Nucleus accumbens (tissue), 56 donors: ENCODE measurements around the gene PIWIL4.
A peak's percentile ranks its signal among the peaks of the same experiment; 100 is the strongest.
"Not testable (repeated sequence)": the region's sequence is repeated elsewhere in the genome, so short reads cannot be mapped to it uniquely, and the experiment has no call there.

Experiments used
- DNase-seq, 56 donors: peaks; one replicate each; lab custom pipeline; 2025; lab: John Stamatoyannopoulos, UW

Gene PIWIL4

DNA sequence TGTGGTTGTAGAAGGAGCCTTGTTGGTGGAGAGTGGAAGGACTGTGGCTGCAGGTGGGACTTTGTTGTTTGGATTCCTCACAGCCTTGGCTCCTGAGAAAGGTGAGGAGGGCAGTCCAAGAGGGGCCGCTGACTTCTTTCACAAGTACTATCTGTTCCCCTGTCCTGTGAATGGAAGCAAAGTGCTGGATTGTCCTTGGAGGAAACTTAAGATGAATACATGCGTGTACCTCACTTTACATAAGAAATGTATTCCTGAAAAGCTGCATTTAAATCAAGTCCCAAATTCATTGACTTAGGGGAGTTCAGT is 21.1 kb upstream of the PIWIL4 start:
- no peak for DNase-seq

DNA sequence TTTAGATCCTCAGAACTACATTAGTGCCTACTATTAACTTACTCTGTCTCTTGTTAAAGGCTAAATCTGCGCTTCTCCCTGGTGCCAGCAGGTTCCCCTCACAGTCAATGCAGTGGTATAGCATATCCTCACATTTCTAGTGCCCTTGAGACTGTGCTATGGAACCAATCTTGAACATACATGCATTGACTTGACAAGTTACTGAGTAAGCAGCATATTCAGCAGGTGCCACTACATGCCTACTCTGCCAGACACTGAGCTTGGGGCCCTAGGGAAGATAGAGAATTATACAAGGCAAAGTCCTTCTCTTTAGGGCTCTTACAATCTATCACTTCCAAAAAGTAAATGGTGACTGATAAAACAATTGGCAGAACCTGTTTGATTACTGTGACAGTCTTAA is 20.3 kb upstream of the PIWIL4 start:
- DNase-seq = no peak

DNA sequence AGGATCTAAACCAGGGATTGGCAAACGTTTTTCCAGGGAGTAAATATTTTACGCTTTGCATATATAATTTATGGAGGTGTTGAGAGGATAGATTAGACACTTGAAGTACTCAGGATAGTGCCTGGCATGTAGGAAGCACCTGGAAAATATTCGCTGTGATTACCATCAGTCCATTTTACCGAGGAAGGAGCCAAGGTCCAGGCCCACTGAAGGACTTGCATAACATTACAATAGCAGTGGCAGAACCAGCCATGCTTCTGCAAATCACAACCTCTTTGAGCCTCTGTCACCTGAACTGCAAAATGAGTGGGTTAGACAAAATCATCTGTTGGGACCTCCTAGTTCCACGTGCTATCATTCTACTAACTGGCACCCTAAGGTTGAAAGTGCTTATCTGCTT is 18.0 kb upstream of the PIWIL4 start:
- DNase-seq = no peak

DNA sequence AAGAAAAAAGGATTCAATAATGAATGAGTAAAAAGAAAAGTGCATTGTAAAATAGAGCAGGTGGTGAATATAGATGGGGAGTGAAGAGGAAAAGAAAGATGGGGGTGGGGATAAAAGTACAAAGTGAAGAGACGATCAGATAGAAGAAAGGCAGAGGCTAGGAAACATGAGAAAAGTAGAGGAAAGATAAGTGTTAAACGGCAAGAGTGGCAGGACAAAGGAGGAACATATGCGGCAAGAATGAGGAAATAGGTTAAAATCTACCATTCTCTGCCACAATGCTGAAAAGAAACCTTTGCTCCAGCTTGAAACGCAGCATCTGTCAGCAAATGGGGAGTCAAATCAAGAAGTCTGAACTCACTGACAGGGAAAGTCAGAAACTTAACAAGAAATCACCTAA is 16.7 kb upstream of the PIWIL4 start:
- DNase-seq = no peak

DNA sequence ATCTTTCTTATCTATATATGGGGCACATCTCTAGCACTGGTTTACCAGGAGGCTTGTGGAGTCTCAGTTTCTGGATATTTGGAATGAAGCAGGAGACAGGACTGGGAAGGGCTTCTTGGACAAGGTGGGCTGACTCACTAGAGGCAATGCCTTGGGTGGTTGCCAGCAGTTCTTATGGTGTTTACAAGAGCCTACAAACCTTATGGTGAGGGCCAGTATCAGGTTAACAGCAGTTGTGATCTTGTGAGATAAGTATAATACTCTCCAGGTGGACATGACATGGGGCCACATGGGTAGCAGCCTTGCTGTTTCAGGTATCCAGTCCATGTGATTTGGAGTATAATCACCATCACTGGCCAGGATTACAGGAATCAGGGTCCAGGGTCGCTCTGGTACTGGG is 13.2 kb upstream of the PIWIL4 start:
- DNase-seq = no peak

DNA sequence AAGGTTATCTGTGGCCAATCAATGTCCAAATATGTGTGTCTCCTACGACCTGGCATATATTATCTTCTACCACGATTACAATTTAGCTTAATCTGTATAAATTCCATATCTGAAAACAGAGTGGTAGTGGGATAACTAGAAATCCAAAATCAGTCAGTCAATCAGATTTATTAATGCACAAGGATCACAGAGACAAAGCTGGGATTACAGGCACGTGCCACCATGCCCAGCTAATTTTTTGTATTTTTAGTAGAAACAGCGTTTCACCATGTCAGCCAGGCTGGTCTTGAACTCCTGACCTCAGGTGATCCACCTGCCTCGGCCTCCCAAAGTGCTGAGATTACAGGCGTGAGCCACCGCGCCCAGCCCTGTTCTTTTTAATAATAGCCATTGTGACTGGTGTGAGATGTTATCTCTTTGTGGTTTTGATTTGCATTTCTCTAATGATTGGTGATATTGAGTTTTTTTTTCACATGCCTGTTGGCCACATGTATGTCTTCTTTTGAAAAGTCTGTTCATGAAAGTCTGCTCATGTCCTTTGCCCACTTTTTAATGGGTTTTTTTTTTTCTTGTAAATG is 11.3 kb upstream of the PIWIL4 start:
- not testable (repeated sequence) for DNase-seq

DNA sequence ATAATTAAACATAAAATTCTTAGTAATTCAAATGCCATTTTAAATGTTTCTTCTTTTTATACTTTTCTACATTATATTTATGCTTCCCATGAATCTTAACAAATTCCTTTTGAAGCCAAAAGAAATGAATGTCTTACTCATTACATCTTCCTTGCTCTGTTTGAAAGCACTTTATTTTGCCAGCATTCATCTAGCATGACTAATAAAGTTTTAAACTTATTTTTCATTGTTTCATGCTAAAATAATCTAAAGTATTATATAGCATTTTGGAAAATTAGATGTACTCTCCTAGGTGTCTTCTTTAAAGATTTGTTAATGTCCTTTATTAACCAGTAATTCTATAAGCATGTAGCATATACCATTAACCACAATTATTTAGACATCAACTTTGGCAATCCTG is 9.7 kb upstream of the PIWIL4 start:
- no peak for DNase-seq

DNA sequence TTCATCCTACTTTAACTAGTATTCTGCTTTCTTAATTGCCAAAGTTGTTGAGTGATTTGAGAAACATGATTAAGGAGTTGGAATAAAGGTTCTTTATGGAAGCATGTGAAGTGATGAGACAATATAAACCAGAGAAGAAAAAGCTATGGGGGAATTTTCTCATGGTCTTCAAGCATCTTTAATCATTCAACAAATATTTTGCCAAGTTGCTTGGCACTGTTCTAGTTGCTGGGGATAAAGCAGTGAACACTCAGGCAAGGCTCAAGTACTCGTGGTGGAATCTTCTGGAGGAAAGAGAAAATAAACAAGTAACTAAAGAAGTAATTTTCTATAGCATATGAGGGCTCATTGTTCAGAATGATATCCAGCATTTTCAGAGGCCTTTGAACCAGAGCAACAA is 9.2 kb upstream of the PIWIL4 start:
- DNase-seq = no peak

DNA sequence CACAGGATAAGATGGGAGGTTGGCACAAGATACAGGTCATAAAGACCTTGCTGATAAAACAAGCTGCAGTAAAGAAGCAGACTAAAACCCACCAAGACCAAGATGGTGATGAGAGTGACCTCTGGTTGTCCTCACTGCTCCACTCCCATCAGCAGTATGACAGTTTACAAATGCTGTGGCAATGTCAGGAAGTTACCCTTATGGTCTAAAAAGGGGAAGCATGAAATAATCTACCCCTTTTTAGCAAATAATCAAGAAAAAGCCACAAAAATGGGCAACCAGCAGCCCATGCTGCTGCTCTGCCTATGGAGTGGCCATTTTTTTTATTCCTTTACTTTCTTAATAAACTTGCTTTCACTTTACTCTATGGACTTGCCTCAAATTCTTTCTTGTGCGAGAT is 8.7 kb upstream of the PIWIL4 start:
- DNase-seq = no peak

DNA sequence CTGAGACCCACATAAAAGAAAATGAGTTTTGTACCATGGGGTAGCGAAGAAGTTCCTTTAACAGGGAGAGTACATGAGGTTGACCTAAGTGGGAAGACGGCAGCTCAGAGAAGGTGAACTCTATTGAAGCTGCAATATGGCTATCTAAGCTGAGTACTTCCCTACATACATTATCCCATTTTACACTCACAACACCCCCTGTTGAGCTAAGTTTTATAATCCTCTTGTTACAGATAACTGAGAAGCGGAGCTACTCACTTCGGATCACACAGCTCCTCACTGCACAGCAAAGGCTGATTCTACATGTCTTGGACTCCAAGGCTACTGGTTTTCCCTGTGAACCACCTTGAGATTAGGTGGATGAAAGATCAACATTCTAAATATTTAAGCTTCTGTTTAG is 8.2 kb upstream of the PIWIL4 start:
- no peak for DNase-seq

DNA sequence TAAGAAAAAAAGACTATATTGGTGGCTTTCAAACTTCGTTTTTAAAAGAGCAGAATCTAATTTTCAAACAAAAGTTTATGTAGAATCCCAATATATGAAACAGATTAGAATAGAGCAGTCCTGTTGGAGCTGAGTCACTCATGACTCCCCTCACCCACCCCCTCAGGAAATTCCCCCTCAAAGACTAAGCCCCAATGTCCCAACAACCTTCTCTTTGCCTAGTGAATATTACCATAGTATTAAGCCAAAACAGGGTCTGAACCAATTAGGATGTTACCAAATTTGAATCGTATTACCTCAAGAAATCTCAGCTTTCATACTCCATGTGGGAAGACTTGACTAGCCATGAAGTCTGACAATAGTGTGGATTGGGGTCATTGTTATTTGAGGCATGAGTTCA is 7.8 kb upstream of the PIWIL4 start:
- no peak for DNase-seq

DNA sequence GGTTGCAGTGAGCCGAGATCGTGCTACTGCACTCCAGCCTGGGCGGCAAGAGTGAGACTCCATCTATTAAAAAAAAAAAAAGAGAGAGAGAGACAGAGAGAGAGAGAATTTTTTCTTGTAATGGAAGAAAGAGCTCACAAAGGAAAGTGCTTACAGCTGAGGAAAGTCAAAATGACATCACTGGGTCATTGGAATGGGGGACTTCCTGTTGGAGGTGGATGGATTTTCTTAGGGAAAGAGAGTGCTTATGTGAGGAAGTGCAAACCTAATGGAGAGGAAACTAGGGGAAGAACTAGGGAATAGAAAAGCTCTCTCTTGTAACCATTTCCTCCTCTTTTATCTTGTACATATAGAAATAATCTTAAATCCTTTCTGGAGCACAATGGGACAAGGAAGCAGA is 6.3 kb upstream of the PIWIL4 start:
- no peak for DNase-seq

DNA sequence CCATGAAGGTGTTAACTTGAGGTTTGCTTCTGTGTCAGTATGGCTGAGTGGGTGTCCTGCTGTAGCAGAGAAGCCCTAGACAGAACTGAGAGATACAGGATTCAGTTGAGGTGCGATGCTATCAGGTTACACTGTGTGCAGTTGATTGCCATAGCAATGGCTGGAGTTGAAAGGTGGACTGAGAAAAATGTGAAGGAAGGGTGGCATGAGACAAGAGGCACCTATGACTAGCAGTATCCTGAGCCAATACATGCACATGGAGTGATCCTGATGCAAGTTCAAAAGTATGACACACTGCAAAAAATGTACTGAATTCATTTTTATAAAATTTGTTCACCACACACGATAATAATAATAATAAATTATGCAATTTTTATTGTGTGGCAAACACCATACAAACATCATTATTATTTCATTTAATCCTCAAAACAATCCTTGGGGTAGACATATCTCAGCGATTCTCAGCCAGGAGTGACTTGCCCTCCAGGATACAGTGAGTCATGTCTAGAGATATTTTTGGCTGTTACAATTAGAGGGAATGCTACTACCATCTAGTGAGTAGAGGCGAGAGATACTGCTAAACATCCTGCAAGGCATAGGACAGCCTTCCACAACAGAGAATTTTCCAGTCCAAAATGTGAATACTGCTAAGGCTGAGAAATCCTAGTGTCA is 3.9 kb upstream of the PIWIL4 start:
- DNase-seq = peak in 1 of 56 donors; percentile 3

DNA sequence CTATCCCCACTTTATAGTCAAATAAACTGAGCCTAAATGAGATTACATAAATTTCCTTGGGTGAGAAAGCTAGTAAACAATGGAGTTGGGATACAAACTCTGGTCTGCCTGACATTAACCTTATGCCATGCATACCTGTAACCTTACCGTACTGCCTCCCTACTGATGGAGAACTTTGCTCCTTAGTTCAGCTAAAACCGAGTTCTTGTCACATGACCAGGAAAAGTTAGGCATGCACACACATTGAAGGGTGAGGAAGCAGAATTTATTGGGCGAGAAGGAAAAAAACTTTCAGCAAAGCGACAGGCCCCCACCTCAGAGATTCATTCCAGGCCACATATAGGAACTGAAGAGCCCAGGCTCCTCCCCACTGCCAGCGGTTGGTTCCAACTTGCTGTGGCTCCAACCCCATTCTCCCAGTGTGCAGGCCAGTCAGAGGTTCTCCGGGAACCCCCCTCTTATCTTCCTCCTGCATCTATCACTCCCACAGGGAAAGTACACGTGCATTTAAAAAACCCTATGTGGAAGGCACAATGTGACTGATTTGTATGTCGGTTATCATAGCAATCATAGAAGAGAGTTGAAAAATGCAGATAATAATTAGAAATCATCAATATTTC is 3.2 kb upstream of the PIWIL4 start:
- DNase-seq = no peak

DNA sequence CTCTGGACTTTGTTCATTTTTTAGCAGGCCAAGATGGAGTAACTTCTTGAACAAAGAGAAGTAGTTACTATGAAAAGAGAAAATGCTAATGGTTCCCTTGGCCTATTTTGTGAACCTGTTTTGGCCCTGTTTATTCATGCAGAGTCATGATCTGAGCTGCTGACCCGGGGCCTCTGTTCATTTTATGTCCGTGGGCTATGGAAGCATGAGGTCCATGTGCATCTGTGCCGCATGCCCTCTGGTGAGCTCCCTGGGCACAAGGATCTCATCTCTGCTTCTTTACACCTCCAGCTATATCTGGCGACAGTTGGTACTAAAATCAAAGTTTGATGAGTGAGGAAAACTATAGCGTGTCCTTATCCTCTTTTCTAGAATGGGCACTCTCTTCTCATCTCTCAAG is 1.0 kb downstream of the PIWIL4 start:
- DNase-seq = no peak

DNA sequence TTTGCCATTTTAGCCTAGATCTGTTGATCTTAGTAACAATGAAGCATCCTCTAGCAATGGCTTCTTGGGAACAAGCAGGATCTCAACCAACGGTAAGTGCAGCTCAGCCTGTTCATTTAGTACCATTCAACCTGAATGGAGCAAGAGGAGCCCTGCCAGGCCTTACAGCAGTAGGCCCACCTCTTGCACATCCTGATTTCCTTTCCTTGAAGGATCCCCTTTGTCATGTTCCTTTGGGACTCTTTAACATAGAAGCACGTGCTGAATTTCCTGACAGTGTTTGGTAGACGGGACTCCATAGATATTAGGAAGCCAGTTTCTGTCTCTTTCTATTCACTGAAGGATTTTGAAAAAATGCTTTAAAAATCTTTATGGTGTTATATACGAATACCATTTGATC is 1.5 kb downstream of the PIWIL4 start:
- DNase-seq = no peak

DNA sequence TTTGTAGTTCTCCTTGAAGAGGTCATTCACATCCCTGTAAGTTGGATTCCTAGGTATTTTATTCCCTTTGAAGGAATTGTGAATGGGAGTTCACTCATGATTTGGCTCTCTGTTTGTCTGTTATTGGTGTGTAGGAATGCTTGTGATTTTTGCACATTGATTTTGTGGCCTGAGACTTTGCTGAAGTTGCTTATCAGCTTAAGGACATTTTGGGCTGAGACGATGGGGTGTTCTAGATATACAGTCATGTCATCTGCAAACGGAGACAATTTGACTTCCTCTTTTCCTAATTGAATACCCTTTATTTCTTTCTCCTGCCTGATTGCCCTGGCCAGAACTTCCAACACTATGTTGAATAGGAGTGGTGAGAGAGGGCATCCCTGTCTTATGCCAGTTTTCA is 5.8 kb downstream of the PIWIL4 start:
- not testable (repeated sequence) for DNase-seq

DNA sequence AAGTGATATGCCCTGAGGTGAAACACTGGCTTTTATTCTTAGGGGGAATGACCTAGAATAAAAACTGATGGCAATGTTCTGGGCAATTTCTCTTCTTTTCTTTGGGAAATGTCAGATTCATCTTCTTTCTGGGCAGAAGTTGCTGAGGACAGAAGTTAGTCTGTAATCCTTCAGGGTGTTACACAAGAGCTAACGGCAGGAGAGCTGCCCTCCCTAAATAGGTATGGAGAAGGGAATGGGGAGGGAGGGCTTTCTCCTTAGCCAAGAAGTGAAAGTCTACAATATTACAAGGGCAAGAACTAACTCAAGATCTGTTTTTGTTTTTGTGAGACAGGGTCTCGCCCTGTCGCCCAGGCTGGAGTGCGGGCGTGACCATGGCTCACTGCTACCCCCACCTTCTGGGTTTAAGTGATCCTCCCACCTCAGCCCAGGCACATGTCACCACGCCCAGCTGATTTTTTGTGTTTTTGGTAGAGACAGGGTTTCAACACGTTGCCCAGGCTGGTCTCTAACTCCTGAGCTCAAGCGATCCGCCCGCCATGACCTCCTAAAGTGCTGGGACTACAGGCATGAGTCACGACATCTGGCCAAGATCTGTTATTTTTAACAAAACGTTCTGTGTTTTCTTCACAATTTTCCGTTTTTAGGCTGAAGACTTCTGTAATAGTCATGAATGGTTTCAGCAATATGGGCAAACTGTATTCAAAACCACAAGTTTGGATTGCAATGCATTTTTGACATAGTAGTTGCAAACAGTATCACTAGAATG is 7.2 kb downstream of the PIWIL4 start:
- no peak for DNase-seq

DNA sequence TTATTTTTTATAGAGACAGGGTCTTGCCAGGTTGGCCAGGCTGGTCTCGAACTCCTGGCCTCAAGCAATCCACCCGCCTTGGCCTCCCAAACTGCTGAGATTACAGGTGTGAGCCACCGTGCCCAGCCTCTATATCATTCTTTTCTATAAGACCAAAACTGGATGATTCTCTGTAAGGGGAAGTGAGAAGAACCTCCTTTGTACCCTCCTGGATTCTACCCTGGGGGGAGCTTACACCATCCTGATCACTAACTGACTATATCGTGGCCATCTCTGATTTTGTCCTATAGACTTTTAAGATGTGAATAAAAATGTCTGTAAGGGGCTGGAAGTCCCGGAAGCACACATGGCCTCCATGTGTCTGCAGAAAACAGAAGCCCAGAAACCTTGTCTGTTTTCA is 9.1 kb downstream of the PIWIL4 start:
- DNase-seq = no peak

DNA sequence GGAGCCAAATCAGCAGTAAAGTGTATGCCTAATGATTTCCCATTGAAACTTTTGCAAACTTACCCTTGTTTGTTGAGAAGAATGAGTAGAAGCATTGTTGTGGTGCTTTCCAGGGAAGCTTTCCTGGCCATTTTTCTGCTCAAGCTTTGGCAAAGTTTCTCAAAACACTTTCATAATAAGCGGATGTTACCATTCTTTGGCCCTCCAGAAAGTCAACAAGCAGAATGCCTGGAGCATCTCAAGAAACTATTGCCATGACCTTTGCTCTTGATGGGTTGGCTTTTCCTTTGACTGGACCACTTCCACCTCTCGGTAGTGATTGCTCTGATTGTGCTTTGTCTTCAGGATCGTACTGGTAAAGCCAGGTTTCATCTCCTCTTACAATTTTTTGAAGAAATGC is 10.7 kb downstream of the PIWIL4 start:
- DNase-seq = no peak

DNA sequence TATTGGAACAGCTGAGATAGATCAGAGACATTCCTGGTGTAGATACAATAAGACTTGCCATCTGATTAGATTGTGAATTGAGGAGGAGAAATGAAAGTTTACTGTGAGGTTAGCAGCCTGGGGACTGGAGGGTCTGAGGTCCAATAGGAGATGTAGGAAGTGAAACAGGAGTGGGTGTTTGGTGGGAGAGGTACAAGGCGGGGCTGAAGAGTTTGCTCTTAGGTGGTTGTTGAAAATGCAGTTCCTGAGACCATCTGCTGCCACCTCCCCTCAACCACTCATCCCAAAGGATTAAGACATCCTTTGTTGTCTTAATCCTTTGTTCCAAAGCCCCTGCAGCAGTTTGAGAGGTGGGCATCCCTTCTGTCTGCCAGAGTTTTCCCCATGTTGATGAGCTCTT is 14.8 kb downstream of the PIWIL4 start:
- no peak for DNase-seq
